DND-41 (cell line): ENCODE results near the gene RMI2.

Source experiments
- CTCF ChIP-seq: IDR thresholded peaks from 2 replicates; pipeline ENCODE4 v1.5.1; 2012; ENCODE audit warnings: borderline replicate concordance, low read length, moderate library complexity, mild to moderate bottlenecking; ENCODE audit not compliant: poor library complexity, severe bottlenecking; ENCODE audit errors: extremely low read depth
- EZH2 ChIP-seq: IDR thresholded peaks from 3 replicates; pipeline ENCODE4 v1.6.1; 2012; ENCODE audit warnings: borderline replicate concordance, low read depth, mild to moderate bottlenecking, moderate library complexity, low read length, inconsistent platforms; ENCODE audit not compliant: severe bottlenecking

GRCh38 chr16:11370084-11370931 is 25.0 kb downstream of the RMI2 start:
- TF ChIP-seq CTCF (no peak), EZH2 (no peak)
